Measurements from ENCODE around the gene XPNPEP1.

The XPNPEP1 gene

GRCh38 chr10:109947111-109947920 lies 24.0 kb upstream of the XPNPEP1 start:
- no peak for DNase-seq

DNA sequence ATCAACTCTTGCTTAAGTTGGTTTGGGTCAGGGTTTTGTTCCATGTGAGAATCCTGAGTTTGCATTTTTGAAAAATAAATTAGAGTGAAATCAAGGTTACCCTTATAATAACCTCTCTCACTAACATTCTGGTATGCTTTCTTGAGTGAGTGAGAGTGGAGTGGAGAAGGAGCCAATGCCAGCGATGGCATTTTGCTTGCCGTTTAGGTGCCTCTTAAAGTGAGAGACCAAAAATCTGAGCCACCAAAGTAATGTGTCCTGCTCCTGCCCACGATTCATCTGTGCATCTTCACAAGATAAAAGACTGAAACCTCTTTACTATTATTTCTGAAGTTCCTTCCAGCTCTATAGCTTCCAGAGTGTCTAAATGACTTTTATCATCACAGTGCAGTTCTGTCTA lies 23.4 kb upstream of the XPNPEP1 start:
- DNase-seq: no peak

DNA sequence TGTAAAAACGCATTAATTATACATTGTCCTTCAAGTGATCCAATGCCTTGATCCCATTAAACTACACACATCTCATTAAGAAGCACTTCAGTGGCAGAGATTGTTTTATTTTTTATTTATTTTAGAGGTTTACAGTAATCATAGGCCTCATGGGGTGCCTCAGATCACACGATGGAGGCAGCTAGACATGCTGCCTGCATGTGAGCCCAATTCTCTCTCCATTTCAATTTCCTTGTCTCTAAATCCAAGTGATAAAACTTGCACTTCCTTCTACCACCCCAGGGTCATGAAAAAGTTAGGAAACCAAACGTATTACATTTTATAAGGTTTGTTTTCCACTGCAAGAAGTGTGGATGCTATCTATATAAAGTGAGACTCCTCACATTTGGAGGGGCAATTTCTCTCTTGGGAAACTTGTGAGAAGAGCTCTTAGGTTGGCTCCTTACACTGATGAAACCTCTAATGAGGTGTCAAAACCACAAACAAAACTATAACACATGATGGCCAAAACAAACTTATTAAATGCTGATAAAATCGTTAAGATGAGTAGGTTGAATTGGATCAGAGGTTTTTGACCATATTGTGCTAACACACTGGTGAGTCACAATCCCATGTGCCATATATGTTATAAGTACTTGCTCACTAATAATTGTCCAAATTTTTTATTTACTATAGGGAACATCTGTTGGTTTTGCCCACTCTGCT lies 22.3 kb upstream of the XPNPEP1 start:
- DNase-seq: no peak

- no peak for DNase-seq
Measured at GRCh38 chr10:109944613-109945012, 21.3 kb upstream of the XPNPEP1 start.

DNA sequence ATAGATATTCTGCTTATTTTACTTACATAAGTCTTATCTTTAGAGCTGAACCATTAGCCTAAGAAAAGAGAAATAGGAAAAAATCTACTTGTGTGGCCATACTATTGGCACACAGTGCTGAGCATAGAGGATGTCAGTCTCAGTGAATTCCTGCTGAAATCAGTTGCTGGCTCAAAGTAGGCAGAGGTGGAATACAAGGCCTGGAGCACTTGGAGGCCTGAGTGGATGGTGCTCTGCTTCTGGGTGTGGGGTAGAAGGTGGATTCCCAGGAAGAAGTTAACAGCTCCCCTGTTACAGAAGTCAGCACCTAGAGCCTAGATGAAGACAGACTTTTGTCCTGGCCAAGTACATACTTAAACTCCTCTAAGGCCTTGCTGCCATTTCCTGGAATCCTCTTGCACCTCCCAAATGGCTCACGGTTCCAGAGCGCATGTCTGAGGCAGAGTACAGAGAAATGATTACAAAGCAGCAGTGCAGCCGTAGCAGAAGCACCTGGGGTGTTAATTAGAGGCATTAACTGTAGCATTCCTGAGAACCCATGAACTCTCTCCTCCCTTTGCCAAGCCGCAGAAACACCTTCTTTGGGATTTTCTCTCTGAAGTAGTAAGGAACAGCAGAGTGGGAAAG lies 18.0 kb upstream of the XPNPEP1 start:
- no peak for DNase-seq

DNA sequence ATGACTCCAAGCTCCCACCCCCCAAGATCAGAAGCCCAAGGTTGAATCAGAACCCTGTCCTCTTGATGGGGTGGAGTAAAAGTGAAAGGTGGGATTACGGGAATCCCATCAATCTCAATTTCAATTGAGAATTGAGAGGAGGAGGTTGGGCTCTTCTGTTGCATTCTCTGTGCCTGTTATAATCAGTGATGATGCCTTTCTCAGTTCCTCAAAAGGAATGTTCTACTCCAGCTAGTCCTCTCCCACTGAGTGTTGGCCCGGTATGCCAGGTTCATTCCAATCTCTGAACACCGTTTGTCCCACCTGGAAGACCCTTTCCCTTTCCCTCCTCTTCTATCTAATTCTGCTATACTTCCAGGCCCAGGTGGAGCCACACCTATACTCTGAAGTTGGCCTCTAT lies 17.2 kb upstream of the XPNPEP1 start:
- no peak for DNase-seq

- DNase-seq: no peak
Measured at GRCh38 chr10:109940117-109940516, 16.8 kb upstream of the XPNPEP1 start.

DNA sequence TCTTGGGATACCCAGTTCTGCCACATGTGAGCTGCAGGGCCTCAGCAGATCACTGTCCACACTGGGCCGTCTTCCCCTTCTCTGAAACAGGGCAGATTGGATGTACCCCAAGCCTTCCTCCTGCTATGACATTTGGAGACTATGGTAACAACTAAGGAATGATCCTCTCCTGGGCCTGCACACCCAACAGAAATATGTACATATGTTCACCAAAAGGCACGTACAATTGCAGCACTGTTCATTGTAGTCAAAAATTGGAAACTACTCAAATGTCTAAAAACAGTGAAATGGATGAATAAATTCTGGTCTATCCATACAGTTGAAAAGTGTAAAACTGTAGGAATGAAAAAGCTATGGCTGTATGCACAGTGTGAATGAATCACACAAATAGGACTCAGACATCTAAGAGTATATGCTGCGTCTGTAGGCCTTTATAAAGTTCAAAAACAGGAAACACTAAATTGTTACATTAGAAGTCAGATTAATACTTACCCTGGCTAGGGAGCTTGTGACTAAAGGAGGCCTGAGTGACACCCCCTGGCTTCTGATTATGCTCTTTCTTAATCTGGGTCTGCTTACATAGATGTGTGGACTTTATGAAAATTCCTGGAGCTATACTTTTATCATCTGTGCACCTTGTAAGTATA lies 16.1 kb upstream of the XPNPEP1 start:
- no peak for DNase-seq

- DNase-seq: no peak
Measured at GRCh38 chr10:109937460-109938065, 14.3 kb upstream of the XPNPEP1 start.

DNA sequence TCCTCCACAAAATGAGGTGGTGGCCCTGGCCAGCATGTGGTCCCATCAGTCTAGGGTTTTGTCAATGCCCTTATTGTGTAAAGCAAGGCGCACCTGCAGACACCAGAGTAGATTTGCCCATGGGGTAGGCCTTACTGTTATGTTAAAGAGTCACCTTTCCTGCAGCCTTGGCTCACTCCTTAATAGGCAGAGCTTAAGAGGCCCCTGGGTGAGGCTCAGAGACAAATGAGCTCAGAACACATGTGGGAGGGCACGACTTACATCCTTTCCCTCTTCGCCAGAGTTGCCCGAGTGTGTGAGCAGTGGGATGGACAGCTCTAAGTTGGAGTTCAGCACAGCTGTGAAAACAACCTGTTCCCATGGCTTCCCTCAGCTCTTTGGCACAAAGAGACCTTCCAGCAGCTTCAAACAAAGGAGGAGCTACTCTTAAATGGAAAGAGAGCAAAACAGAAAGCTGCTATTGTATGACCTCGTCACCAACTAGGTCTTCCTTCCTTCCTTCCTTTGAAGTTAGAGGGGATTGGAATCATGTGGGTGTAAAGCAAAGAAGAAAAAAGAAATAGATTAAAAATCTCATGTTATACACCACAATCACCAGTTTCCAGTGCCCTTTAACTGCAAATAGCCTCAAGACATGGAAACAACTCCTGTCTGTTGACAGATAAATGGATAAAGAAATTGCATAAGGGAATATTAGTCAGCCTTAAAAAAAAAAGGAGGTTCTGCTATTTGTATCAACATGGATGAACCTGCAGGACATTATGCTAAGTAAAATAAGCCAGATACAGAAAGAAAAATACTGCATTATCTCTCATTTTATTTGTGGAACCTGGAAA lies 11.9 kb upstream of the XPNPEP1 start:
- no peak for DNase-seq

- DNase-seq: no peak
Measured at GRCh38 chr10:109933984-109934565, 10.8 kb upstream of the XPNPEP1 start.

DNA sequence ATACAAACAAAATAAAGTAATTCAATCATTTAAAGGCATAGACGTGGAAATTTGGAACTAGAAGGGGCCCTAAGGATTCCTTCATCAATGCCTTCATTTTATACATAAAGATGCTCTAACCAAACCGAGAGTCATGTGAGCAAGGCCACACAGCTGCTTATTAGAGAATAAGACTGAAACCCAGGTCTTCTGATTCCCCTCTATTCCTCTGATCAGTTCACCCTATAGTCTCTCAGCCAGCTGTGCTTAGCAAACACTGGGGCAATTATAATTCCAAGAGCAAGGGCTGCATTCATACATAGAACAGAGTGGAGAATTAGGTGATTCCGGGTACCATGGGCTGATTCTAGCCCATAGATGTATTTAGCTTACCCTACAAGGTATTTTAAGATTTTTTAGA lies 9.7 kb upstream of the XPNPEP1 start:
- no peak for DNase-seq

DNA sequence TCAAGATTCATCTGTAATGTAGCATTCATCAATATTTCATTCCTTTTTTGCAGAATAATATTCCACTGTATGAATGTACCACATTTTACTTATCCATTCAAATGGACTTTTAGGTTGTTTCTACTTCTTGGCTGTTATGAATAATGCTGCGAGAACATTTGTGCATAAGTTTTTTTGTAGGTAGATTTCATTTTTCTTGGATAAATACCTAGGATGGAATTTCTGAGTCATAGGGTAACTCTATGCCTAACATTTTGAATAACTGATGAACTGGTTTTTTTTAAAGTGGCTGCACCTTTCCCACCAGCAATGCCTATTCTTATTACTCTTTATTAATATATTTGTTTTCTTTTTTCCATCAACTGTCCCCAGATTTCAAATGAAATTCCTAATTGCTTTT lies 9.1 kb upstream of the XPNPEP1 start:
- DNase-seq: no peak

DNA sequence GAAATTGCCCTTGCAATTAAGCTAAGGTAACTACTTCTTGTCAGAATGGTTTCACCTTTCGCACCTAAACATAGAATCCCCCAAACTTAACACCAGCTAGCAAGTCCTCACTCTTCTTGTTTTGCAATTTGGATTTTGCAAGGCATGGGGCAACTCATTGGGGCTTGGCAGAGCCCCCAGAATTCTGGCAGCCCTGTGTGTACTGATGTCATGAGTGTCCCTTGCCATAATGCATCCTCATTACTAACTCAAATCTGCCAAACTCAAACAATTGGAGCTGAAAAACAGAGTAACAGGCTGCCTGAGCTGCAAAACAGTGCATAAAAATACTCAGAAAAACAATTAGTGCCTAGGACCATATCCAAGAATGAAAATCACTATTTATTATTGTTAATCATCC lies 7.9 kb upstream of the XPNPEP1 start:
- no peak for DNase-seq

- no peak for DNase-seq
Measured at GRCh38 chr10:109929501-109930219, 6.3 kb upstream of the XPNPEP1 start.

- no peak for DNase-seq
Measured at GRCh38 chr10:109928475-109928891, 5.2 kb upstream of the XPNPEP1 start.

- no peak for DNase-seq
Measured at GRCh38 chr10:109926825-109927224, 3.5 kb upstream of the XPNPEP1 start.

DNA sequence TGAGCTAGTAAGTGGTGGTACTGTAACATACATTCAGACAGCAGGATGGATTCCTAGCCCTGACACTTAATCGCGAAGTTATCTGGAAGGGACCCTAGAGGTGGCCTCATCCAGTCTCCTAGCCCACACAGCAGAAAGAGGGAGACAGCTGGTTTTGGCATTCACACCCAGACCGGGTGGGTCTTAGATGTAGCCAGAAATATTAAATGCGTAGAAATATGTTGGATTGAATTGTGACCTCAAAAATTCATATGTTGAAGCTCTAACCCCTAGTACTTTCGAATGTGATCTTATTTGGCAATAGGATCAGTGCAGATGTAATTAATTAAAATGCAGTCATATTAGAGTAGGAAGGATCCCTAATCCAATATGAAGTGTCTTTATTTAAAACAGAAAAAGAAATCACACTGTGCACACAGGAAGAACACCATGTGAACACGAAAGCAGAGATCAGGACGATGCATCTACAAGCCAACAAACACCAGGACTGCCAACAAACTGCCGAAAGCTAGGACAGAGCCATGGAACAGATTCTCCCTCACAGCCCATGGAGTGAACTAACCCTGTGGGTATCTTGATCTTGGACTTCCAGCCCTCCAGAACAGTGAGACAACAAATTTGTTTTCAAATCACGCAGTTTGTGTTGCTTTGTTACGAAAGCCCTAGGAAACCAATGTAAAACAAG lies 2.9 kb upstream of the XPNPEP1 start:
- no peak for DNase-seq

DNA sequence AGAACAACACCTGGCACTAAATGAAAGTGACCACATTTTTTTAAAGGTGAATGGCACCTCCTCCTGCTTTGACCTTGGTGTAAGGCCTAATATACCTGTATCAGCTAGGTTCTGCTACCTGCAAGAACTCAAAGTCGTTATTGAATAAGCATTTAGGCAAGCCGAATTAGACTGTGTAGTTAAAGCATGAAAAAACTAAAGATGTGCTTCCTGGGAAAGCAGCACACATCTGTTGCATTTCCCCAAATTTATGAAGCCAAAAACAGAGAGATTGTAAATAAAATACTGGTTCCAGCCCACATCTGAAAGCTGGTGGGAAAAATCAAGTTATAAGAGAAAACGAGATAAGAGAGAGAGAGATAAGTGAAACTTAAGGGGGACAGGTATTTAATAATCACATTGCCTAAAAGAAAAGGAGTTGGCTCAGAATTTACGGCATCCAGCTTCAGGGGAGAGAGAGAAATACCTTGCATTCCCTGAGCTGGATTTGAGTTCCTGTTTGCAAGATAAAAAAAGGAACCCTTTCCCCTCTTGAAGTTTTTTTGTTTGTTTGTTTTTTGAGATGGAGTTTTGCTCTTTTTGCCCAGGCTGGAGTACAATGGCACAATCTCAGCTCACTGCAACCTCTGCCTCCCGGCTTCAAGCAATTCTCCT lies 1.8 kb upstream of the XPNPEP1 start:
- no peak for DNase-seq

DNA sequence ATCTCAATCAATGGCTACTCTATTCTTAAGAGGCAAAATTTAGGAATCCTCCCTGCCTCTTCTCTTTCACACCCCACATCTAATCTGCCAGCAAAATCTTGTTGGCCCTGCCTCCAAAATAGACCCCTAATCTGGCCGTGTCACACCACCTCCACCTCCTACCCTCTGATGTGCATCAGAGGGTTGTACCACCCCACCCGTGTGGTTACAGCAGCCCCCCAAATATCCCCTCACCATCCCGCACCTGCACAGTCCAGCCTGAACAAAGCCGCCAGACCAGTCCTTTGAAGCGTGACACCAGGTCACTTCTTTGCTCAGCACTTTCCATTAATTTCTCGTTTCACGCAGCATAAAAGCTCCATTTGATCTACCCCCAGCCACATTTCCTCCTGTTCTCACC lies 776 bp upstream of the XPNPEP1 start:
- no peak for DNase-seq

Measured in NCI-H748 treated with DMSO at 0.1 percent for 48 hours (cell line).